ENCODE measurements around the gene MSH3.

The MSH3 gene

DNA sequence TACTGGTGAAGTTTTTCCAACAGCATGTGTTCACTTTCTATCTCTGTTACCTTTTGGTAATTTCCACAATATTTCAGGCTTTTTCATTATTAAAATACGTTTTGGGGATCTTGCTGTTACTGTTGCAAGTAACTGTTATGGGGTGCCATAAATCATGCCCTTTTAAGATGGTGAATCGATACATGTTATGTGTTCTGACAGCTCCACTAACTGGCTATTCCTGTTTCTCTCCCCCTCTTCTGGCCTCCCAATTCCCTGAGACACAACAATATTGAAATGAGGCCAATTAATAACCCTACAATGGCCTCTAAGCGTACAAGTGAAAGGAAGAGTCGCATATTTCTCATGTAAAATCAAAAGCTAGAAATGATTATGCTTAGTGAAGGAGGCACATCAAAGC lies 13.1 kb upstream of the MSH3 start:
- TF ChIP-seq, protein P1, sequence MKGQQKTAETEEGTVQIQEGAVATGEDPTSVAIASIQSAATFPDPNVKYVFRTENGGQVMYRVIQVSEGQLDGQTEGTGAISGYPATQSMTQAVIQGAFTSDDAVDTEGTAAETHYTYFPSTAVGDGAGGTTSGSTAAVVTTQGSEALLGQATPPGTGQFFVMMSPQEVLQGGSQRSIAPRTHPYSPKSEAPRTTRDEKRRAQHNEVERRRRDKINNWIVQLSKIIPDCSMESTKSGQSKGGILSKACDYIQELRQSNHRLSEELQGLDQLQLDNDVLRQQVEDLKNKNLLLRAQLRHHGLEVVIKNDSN (IDR thresholded peaks at IDR 0.05) = no peak
- TF ChIP-seq YY1 (IDR thresholded peaks at IDR 0.05; ENCODE audit: low read depth) = no peak
- TF ChIP-seq NFIC (IDR thresholded peaks at IDR 0.05) = no peak
- no peak for TF ChIP-seq TAF1 (IDR thresholded peaks at IDR 0.05; ENCODE audit: low read depth)
- no peak for TF ChIP-seq EGR1 (IDR thresholded peaks at IDR 0.05)
- TF ChIP-seq RAD21 (IDR thresholded peaks at IDR 0.05; ENCODE audit: low read depth) = no peak
- no peak for TF ChIP-seq FOXM1 (IDR thresholded peaks at IDR 0.05; ENCODE audit: borderline replicate concordance, low read depth)

DNA sequence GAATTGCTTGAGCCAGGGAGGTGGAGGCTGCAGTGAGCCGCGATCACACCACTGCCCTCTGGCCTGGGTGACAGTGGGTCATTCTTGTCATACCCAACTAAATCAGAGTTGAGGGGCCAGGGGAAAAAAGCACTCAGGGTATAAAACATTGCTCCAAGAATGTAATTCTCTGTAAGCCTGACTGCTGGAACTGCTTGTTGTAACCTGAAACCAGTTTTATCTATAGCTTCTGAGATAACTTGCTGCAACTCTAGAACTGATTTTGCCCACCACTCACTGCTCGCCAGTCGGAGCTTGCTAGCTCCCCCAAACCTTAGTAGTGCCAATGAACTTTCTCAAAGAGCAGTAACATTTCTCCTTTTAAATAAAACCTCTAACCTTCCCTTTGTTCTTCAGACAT lies 9.6 kb upstream of the MSH3 start:
- no peak for TF ChIP-seq TAF1 (IDR thresholded peaks at IDR 0.05; ENCODE audit: low read depth)
- TF ChIP-seq TEAD4 (IDR thresholded peaks at IDR 0.05) = no peak
- TF ChIP-seq FOXM1 (IDR thresholded peaks at IDR 0.05; ENCODE audit: borderline replicate concordance, low read depth) = no peak
- TF ChIP-seq CEBPB (IDR thresholded peaks at IDR 0.05) = no peak
- TF ChIP-seq CREB1 (IDR thresholded peaks at IDR 0.05; ENCODE audit: low read depth) = no peak

DNA sequence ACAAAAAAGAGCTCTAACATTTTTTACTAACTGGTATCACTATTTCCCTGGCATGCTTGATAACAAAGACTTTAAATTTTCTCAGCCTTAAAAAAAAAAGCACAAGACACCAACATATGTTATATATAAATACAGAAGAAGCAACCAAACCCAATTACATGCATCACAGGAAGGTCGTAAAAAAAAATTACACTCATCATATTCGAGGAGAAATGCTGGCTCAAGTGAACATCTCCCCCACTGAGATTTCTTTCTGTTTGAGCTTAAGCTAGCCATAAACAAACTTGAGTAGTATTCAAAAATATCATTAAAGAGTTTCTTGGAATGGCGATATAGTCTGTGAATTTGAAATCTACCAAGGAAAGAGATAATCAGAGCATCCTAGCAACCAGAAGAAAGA lies 7.5 kb upstream of the MSH3 start:
- TF ChIP-seq, protein P1 (IDR thresholded peaks at IDR 0.05) = no peak
- TF ChIP-seq TCF12 (IDR thresholded peaks at IDR 0.05; ENCODE audit: low read depth) = no peak
- TF ChIP-seq, protein P2, sequence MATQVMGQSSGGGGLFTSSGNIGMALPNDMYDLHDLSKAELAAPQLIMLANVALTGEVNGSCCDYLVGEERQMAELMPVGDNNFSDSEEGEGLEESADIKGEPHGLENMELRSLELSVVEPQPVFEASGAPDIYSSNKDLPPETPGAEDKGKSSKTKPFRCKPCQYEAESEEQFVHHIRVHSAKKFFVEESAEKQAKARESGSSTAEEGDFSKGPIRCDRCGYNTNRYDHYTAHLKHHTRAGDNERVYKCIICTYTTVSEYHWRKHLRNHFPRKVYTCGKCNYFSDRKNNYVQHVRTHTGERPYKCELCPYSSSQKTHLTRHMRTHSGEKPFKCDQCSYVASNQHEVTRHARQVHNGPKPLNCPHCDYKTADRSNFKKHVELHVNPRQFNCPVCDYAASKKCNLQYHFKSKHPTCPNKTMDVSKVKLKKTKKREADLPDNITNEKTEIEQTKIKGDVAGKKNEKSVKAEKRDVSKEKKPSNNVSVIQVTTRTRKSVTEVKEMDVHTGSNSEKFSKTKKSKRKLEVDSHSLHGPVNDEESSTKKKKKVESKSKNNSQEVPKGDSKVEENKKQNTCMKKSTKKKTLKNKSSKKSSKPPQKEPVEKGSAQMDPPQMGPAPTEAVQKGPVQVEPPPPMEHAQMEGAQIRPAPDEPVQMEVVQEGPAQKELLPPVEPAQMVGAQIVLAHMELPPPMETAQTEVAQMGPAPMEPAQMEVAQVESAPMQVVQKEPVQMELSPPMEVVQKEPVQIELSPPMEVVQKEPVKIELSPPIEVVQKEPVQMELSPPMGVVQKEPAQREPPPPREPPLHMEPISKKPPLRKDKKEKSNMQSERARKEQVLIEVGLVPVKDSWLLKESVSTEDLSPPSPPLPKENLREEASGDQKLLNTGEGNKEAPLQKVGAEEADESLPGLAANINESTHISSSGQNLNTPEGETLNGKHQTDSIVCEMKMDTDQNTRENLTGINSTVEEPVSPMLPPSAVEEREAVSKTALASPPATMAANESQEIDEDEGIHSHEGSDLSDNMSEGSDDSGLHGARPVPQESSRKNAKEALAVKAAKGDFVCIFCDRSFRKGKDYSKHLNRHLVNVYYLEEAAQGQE (IDR thresholded peaks at IDR 0.05; ENCODE audit: low read depth) = no peak
- TF ChIP-seq TAF1 (IDR thresholded peaks at IDR 0.05; ENCODE audit: low read depth) = no peak
- TF ChIP-seq ZBTB7A (IDR thresholded peaks at IDR 0.05; ENCODE audit: low read depth) = no peak

DNA sequence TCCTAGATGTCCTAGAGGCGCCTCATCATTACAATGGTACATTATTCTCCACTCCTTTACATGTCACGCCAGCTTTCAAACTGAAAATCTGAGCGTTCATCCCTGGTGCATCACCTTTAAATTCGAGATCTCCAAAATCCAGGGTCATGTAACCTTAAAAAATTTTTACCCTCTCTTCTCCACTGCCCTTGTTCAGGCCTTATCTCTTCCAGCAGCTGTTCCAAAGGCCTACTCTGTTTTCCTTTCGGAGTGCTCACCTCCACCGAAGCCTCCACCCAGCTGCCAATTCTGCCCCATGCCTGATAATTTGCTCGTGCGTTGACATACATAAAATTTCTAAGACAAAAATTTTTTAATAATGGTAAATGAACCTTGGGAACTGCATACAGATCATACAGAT lies 950 bp upstream of the MSH3 start:
- no peak for TF ChIP-seq TEAD4 (IDR thresholded peaks at IDR 0.05)
- no peak for TF ChIP-seq TAF1 (IDR thresholded peaks at IDR 0.05; ENCODE audit: low read depth)
- TF ChIP-seq, protein P2 (IDR thresholded peaks at IDR 0.05; ENCODE audit: low read depth) = no peak
- TF ChIP-seq YY1 (IDR thresholded peaks at IDR 0.05; ENCODE audit: low read depth) = no peak
- no peak for TF ChIP-seq TCF12 (IDR thresholded peaks at IDR 0.05; ENCODE audit: low read depth)
- TF ChIP-seq EGR1 (IDR thresholded peaks at IDR 0.05) = no peak
- no peak for TF ChIP-seq NFIC (IDR thresholded peaks at IDR 0.05)
- no peak for TF ChIP-seq CEBPB (IDR thresholded peaks at IDR 0.05)
- no peak for TF ChIP-seq EP300 (IDR thresholded peaks at IDR 0.05; ENCODE audit: borderline replicate concordance)
- TF ChIP-seq, protein P3, sequence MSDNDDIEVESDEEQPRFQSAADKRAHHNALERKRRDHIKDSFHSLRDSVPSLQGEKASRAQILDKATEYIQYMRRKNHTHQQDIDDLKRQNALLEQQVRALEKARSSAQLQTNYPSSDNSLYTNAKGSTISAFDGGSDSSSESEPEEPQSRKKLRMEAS (IDR thresholded peaks at IDR 0.05) = no peak

DNA sequence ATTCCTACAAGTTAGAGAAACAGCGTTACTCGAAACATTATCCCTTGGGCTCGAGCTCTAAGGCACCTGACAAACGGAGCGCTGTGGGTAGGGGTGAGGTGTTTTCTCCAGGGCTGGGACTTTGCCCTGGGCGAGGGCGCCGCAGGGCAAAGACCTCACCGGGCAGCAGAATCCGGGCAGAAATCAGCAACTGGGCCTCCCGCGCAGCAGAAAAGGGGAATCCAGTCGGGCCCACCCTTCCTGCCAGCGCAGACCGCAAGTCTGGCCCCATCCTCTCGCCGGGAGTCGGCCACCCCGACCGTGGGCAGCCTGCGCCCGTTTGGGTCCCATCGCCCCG lies 430 bp upstream of the MSH3 start:
- TF ChIP-seq FOXM1 (IDR thresholded peaks at IDR 0.05; ENCODE audit: borderline replicate concordance, low read depth) (no peak), EGR1 (IDR thresholded peaks at IDR 0.05) (no peak), NFIC (IDR thresholded peaks at IDR 0.05) (no peak), CEBPB (IDR thresholded peaks at IDR 0.05) (no peak), ZBTB7A (IDR thresholded peaks at IDR 0.05; ENCODE audit: low read depth) (no peak), EP300 (IDR thresholded peaks at IDR 0.05; ENCODE audit: borderline replicate concordance) (no peak), TCF12 (IDR thresholded peaks at IDR 0.05; ENCODE audit: low read depth) (no peak), TAF1 (IDR thresholded peaks at IDR 0.05; ENCODE audit: low read depth) (no peak), TEAD4 (IDR thresholded peaks at IDR 0.05) (no peak), CREB1 (IDR thresholded peaks at IDR 0.05; ENCODE audit: low read depth) (no peak), YY1 (IDR thresholded peaks at IDR 0.05; ENCODE audit: low read depth) (no peak), RAD21 (IDR thresholded peaks at IDR 0.05; ENCODE audit: low read depth) (no peak)
- TF ChIP-seq, protein P1 (IDR thresholded peaks at IDR 0.05) = no peak
- TF ChIP-seq, protein P3 (IDR thresholded peaks at IDR 0.05) = no peak
- TF ChIP-seq, protein P2 (IDR thresholded peaks at IDR 0.05; ENCODE audit: low read depth) = no peak
